Rectal smooth muscle tissue (tissue), 1 donor: ENCODE results near the gene OAS3.

ENCODE experiments used
- H3K27ac ChIP-seq: one replicate; pipeline ENCODE4 v1.7.0; 2013; ENCODE audit warnings: low read depth, low read length, inconsistent platforms
- H3K27me3 ChIP-seq: one replicate; pipeline ENCODE4 v1.7.0; 2013; ENCODE audit warnings: low read length; ENCODE audit not compliant: control insufficient read depth, insufficient read depth
- H3K36me3 ChIP-seq: one replicate; pipeline ENCODE4 v1.7.0; 2013; ENCODE audit warnings: low read length; ENCODE audit not compliant: control insufficient read depth, insufficient read depth
- H3K4me1 ChIP-seq: one replicate; pipeline ENCODE4 v1.7.0; 2013; ENCODE audit warnings: low read length; ENCODE audit not compliant: control insufficient read depth, insufficient read depth
- H3K4me3 ChIP-seq: one replicate; pipeline ENCODE4 v1.7.0; 2013; ENCODE audit warnings: low read length
- H3K9ac ChIP-seq: one replicate; pipeline ENCODE4 v1.7.0; 2013; ENCODE audit warnings: low read length

Gene OAS3, protein sequence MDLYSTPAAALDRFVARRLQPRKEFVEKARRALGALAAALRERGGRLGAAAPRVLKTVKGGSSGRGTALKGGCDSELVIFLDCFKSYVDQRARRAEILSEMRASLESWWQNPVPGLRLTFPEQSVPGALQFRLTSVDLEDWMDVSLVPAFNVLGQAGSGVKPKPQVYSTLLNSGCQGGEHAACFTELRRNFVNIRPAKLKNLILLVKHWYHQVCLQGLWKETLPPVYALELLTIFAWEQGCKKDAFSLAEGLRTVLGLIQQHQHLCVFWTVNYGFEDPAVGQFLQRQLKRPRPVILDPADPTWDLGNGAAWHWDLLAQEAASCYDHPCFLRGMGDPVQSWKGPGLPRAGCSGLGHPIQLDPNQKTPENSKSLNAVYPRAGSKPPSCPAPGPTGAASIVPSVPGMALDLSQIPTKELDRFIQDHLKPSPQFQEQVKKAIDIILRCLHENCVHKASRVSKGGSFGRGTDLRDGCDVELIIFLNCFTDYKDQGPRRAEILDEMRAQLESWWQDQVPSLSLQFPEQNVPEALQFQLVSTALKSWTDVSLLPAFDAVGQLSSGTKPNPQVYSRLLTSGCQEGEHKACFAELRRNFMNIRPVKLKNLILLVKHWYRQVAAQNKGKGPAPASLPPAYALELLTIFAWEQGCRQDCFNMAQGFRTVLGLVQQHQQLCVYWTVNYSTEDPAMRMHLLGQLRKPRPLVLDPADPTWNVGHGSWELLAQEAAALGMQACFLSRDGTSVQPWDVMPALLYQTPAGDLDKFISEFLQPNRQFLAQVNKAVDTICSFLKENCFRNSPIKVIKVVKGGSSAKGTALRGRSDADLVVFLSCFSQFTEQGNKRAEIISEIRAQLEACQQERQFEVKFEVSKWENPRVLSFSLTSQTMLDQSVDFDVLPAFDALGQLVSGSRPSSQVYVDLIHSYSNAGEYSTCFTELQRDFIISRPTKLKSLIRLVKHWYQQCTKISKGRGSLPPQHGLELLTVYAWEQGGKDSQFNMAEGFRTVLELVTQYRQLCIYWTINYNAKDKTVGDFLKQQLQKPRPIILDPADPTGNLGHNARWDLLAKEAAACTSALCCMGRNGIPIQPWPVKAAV

GRCh38 chr12:112937741-112938719 lies at the start of gene OAS3:
TSS of gene OAS3 (plus strand) at chr12:112938474. CDS start at chr12:112938531, 57 bp downstream.
- H3K4me1 ChIP-seq = peaks cover 4% of the 10 kb centered on the region
- H3K27ac ChIP-seq = peak within 1 kb of the TSS; percentile 67
- H3K27me3 ChIP-seq = no peaks in the 10 kb centered on the region
- H3K9ac ChIP-seq = peak within 1 kb of the TSS; percentile 42
- peak within 1 kb of the TSS; percentile 73 for H3K4me3 ChIP-seq
- H3K36me3 ChIP-seq = no peaks in the 10 kb centered on the region

GRCh38 chr12:112891093-112892024 lies 46.9 kb upstream of the OAS3 start:
- Histone ChIP-seq H3K27ac (no peak overlapping the region), H3K36me3 (no peaks in the 10 kb centered on the region), H3K4me3 (no peak overlapping the region), H3K27me3 (no peaks in the 10 kb centered on the region), H3K9ac (no peak overlapping the region), H3K4me1 (no peaks in the 10 kb centered on the region)

GRCh38 chr12:112892856-112893255 lies 45.4 kb upstream of the OAS3 start:
- Histone ChIP-seq H3K9ac (no peak overlapping the region), H3K27me3 (no peaks in the 10 kb centered on the region), H3K36me3 (no peaks in the 10 kb centered on the region), H3K4me1 (no peaks in the 10 kb centered on the region), H3K4me3 (no peak overlapping the region), H3K27ac (no peak overlapping the region)

DNA sequence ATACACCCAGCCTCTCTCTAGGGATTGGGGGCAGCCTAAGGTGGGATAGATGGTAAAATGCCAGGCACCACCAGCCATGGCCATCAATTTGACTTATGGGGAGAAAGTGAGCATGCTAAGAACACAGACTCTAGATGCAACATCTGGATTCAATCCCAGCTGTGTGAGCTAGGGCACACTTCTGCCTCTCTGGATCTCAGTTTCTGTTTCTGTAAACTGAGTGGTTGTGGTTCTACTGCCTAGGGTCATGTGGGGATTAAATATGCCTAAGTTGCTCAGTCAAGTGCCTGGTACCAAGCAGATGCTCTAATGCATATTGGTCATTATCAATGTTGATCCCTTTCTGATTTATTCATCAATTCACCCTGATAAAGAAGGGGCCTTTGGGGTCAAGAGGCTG lies 44.1 kb upstream of the OAS3 start:
- no peak overlapping the region for H3K4me3 ChIP-seq
- H3K27me3 ChIP-seq = no peaks in the 10 kb centered on the region
- no peak overlapping the region for H3K27ac ChIP-seq
- no peak overlapping the region for H3K9ac ChIP-seq
- H3K4me1 ChIP-seq = no peaks in the 10 kb centered on the region
- no peaks in the 10 kb centered on the region for H3K36me3 ChIP-seq

GRCh38 chr12:112898380-112898779 lies 39.9 kb upstream of the OAS3 start:
- no peaks in the 10 kb centered on the region for H3K36me3 ChIP-seq

GRCh38 chr12:112900298-112901145 lies 37.8 kb upstream of the OAS3 start:
- no peak overlapping the region for H3K9ac ChIP-seq
- no peaks in the 10 kb centered on the region for H3K27me3 ChIP-seq
- H3K36me3 ChIP-seq = no peaks in the 10 kb centered on the region
- no peak overlapping the region for H3K27ac ChIP-seq
- H3K4me3 ChIP-seq = no peak overlapping the region
- no peaks in the 10 kb centered on the region for H3K4me1 ChIP-seq

More at GRCh38 chr12:112898380-112898779, 39.9 kb upstream of the OAS3 start:
- H3K27me3 ChIP-seq = no peaks in the 10 kb centered on the region
- H3K27ac ChIP-seq = no peak overlapping the region
- no peak overlapping the region for H3K9ac ChIP-seq
- H3K4me3 ChIP-seq = no peak overlapping the region
- no peaks in the 10 kb centered on the region for H3K4me1 ChIP-seq

- Histone ChIP-seq H3K27me3 (no peaks in the 10 kb centered on the region), H3K9ac (no peak overlapping the region), H3K4me3 (no peak overlapping the region), H3K27ac (no peak overlapping the region), H3K4me1 (no peaks in the 10 kb centered on the region), H3K36me3 (no peaks in the 10 kb centered on the region)
Observed at GRCh38 chr12:112901271-112901670, 37.0 kb upstream of the OAS3 start.

DNA sequence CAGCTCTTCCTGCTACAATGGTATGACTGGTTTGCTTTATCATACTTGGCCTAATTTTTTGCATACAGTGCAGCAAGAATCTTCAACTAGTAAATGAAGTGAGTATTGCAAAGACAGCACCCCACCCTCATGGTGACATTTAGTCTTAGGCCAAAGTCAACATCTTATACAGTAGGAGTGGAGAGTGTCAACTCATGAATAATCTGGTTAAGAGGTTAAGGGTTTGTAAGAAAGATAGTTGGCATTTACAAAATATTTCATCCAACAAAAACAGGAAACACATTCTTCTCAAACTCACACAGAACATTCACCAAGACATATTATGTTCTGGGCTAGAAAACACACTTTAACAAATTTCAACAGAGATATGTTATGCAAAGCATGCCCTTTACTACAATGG lies 33.7 kb upstream of the OAS3 start:
- Histone ChIP-seq H3K27me3 (no peaks in the 10 kb centered on the region), H3K27ac (no peak overlapping the region), H3K4me1 (peaks cover 6% of the 10 kb centered on the region), H3K36me3 (peaks cover 2% of the 10 kb centered on the region), H3K9ac (no peak overlapping the region), H3K4me3 (no peak overlapping the region)

- Histone ChIP-seq H3K27me3 (no peaks in the 10 kb centered on the region), H3K4me1 (peaks cover 6% of the 10 kb centered on the region), H3K27ac (no peak overlapping the region), H3K9ac (no peak overlapping the region), H3K36me3 (peaks cover 2% of the 10 kb centered on the region), H3K4me3 (peak overlapping the region; percentile 9)
Observed at GRCh38 chr12:112905451-112906089, 32.7 kb upstream of the OAS3 start.
